ENCODE data around the gene CEP85L.

Gene CEP85L

DNA sequence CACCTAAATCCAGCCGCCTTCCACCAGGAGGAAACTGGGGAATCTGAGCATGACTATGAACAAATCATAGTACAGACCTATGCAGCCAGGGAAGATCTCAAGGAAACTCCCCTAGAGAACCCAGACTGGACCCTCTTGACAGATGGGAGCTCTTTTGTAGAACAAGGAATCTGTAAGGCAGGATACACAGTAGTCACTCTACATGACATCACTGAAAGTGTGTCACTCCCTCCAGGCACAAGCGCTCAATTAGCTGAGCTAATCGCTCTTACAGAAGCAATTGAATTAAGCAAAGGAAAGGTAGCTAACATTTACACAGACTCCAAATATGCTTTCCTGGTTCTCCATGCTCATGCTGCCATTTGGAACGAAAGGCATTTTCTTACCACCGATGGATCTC lies 66.5 kb downstream of the CEP85L start:
- TF ChIP-seq RARB (CRISPR knock-in tag; IDR thresholded peaks at IDR 0.05) (no peak), BACH2 (CRISPR knock-in tag; IDR thresholded peaks at IDR 0.05; ENCODE audit: borderline replicate concordance) (no peak), ZNF70 (CRISPR knock-in tag; IDR thresholded peaks at IDR 0.05) (no peak), ZFP30 (CRISPR knock-in tag; IDR thresholded peaks at IDR 0.05) (no peak)
- ATAC-seq: no peak

DNA sequence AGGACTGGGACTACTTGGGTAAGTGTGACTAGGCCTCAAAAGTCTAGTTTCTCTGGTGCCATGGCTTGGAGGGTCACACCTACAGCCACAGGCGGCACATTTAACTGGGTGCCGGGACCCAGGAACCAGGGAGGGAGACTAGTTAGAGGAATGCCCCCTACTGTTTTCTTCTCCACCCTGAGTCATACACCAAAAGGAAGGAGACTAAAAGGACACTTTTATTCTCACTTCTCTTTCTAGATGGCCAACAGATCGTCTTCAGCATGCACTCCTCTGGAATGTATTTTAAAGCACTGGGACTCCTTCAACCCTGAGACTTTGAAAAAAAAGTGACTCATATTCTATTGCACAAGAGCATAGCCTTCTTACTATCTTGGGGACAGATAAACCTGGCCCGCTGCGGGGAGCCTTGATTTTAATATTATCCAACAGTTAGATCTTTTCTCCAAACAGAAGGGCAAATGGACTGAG lies 69.9 kb downstream of the CEP85L start:
- TF ChIP-seq OSR1 (CRISPR knock-in tag; IDR thresholded peaks at IDR 0.05): no peak
- no peak for TF ChIP-seq ZNF565 (CRISPR knock-in tag; conservative IDR thresholded peaks at IDR 0.05; ENCODE audit: low read depth)
- no peak for TF ChIP-seq ESRRG (CRISPR knock-in tag; IDR thresholded peaks at IDR 0.05)
- TF ChIP-seq ISL1 (CRISPR knock-in tag; IDR thresholded peaks at IDR 0.05): no peak
- TF ChIP-seq ZFP3 (CRISPR knock-in tag; IDR thresholded peaks at IDR 0.05): no peak
- TF ChIP-seq, protein P1, sequence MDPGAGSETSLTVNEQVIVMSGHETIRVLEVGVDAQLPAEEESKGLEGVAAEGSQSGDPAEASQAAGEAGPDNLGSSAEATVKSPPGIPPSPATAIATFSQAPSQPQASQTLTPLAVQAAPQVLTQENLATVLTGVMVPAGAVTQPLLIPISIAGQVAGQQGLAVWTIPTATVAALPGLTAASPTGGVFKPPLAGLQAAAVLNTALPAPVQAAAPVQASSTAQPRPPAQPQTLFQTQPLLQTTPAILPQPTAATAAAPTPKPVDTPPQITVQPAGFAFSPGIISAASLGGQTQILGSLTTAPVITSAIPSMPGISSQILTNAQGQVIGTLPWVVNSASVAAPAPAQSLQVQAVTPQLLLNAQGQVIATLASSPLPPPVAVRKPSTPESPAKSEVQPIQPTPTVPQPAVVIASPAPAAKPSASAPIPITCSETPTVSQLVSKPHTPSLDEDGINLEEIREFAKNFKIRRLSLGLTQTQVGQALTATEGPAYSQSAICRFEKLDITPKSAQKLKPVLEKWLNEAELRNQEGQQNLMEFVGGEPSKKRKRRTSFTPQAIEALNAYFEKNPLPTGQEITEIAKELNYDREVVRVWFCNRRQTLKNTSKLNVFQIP (CRISPR knock-in tag; IDR thresholded peaks at IDR 0.05; ENCODE audit: borderline replicate concordance, low read depth): no peak
- no peak for ATAC-seq

DNA sequence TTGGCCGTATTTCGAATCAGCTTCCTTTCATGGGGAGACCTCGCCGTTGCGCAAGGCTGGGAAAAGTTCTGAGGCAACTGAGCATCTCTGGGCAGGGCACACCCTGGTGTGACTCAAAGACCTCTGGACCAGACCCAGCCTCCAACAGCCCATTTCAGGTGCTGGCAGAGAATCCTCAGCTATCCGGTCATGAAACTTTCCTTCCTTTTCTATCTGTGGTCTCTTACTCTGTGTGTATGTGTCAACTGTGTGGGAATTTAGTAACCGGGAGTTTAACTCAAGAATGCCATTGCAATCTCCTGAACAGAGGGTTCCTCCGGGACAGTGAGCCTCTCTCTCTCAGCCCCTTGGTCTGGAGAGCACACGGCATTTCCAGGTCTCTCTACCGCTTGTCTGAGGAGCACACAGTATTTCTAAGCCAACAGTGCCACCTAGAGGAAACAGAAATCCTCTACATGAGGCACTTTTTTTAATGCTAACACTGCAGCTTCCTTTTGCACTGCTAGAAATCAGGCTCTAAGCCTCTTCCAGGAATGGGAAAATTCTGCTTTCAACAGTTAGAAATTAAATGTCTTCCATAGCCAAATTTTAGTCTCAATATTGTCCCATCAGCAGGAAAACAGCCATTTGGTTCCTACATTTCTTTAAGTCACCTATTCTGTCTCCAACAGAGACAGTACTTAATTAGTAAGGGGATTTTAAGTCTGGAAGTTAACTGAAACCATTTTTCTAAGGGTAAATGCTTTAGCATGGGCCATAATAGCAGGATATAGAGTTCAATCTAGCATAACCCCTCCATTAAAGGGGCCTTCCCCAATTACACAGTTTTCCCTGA lies 70.6 kb downstream of the CEP85L start:
- no peak for TF ChIP-seq ISL1 (CRISPR knock-in tag; IDR thresholded peaks at IDR 0.05)
- TF ChIP-seq, protein P2, sequence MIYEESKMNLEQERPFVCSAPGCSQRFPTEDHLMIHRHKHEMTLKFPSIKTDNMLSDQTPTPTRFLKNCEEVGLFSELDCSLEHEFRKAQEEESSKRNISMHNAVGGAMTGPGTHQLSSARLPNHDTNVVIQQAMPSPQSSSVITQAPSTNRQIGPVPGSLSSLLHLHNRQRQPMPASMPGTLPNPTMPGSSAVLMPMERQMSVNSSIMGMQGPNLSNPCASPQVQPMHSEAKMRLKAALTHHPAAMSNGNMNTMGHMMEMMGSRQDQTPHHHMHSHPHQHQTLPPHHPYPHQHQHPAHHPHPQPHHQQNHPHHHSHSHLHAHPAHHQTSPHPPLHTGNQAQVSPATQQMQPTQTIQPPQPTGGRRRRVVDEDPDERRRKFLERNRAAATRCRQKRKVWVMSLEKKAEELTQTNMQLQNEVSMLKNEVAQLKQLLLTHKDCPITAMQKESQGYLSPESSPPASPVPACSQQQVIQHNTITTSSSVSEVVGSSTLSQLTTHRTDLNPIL (CRISPR knock-in tag; IDR thresholded peaks at IDR 0.05; ENCODE audit: low read depth): no peak
- TF ChIP-seq, protein P3, sequence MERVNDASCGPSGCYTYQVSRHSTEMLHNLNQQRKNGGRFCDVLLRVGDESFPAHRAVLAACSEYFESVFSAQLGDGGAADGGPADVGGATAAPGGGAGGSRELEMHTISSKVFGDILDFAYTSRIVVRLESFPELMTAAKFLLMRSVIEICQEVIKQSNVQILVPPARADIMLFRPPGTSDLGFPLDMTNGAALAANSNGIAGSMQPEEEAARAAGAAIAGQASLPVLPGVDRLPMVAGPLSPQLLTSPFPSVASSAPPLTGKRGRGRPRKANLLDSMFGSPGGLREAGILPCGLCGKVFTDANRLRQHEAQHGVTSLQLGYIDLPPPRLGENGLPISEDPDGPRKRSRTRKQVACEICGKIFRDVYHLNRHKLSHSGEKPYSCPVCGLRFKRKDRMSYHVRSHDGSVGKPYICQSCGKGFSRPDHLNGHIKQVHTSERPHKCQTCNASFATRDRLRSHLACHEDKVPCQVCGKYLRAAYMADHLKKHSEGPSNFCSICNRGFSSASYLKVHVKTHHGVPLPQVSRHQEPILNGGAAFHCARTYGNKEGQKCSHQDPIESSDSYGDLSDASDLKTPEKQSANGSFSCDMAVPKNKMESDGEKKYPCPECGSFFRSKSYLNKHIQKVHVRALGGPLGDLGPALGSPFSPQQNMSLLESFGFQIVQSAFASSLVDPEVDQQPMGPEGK (CRISPR knock-in tag; IDR thresholded peaks at IDR 0.05; ENCODE audit: borderline replicate concordance): no peak
- peak; percentile 82 for ATAC-seq

DNA sequence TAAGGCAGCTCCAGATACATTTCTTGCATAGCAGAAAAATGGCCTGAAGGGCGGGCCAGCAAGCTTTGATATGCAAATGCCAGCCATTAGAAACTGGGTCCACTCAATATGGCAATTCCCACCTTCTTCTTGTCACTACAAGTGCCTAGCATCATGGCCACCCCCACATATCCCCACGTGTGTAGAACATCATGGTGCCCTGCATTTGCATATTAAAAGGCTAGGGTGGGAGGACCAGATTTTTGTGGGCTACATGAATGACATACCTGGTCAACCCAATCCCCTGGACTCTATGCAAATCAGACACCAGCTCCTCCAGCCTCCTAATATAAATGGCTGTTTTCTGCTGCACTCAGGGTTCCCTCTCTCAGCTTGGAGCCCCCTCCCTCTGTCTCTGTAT lies 71.6 kb downstream of the CEP85L start:
- no peak for ATAC-seq
- no peak for TF ChIP-seq ZC3H10 (CRISPR knock-in tag; IDR thresholded peaks at IDR 0.05)
- TF ChIP-seq, protein P3 (CRISPR knock-in tag; IDR thresholded peaks at IDR 0.05; ENCODE audit: borderline replicate concordance): no peak
- TF ChIP-seq GLIS3 (CRISPR knock-in tag; IDR thresholded peaks at IDR 0.05): no peak
- TF ChIP-seq, protein P4, sequence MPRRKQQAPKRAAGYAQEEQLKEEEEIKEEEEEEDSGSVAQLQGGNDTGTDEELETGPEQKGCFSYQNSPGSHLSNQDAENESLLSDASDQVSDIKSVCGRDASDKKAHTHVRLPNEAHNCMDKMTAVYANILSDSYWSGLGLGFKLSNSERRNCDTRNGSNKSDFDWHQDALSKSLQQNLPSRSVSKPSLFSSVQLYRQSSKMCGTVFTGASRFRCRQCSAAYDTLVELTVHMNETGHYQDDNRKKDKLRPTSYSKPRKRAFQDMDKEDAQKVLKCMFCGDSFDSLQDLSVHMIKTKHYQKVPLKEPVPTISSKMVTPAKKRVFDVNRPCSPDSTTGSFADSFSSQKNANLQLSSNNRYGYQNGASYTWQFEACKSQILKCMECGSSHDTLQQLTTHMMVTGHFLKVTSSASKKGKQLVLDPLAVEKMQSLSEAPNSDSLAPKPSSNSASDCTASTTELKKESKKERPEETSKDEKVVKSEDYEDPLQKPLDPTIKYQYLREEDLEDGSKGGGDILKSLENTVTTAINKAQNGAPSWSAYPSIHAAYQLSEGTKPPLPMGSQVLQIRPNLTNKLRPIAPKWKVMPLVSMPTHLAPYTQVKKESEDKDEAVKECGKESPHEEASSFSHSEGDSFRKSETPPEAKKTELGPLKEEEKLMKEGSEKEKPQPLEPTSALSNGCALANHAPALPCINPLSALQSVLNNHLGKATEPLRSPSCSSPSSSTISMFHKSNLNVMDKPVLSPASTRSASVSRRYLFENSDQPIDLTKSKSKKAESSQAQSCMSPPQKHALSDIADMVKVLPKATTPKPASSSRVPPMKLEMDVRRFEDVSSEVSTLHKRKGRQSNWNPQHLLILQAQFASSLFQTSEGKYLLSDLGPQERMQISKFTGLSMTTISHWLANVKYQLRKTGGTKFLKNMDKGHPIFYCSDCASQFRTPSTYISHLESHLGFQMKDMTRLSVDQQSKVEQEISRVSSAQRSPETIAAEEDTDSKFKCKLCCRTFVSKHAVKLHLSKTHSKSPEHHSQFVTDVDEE (CRISPR knock-in tag; IDR thresholded peaks at IDR 0.05): no peak
- TF ChIP-seq, protein P2 (CRISPR knock-in tag; IDR thresholded peaks at IDR 0.05; ENCODE audit: low read depth): no peak
- TF ChIP-seq SNAI2 (CRISPR knock-in tag; IDR thresholded peaks at IDR 0.05): no peak
- TF ChIP-seq ZNF565 (CRISPR knock-in tag; conservative IDR thresholded peaks at IDR 0.05; ENCODE audit: low read depth): no peak
- TF ChIP-seq ISL1 (CRISPR knock-in tag; IDR thresholded peaks at IDR 0.05): no peak
- no peak for TF ChIP-seq TOX (CRISPR knock-in tag; IDR thresholded peaks at IDR 0.05; ENCODE audit: borderline replicate concordance)
